ENCODE measurements around the gene C1orf53. TPM values are rescaled to one million over a fixed set of nuclear protein-coding genes. Genes with fewer than 3 reads are reported as not detected.

Gene C1orf53
- total RNA-seq, 1 donor from 2014 or later, result 1.4 TPM

GRCh38 chr1:197928849-197929336 is 26.5 kb downstream of the C1orf53 start:
- H3K27me3 Mint-ChIP-seq (ENCODE audit: insufficient read depth, low read depth), result peaks cover 2% of the 10 kb centered on the region
- peak overlapping the region; percentile 66 for H3K4me3 Mint-ChIP-seq
- H3K9ac ChIP-seq, result no peak overlapping the region
- TF ChIP-seq EZH2phosphoT487 (IDR thresholded peaks at IDR 0.05), result no peak
- TF ChIP-seq CTCF (IDR thresholded peaks at IDR 0.05), result no peak
- no peak for TF ChIP-seq EZH2 (IDR thresholded peaks at IDR 0.05)
- H3K4me1 ChIP-seq, result peaks cover 5% of the 10 kb centered on the region
- no peaks in the 10 kb centered on the region for H3K9me3 ChIP-seq (ENCODE audit: low read depth)
- peaks cover 2% of the 10 kb centered on the region for H3K4me1 Mint-ChIP-seq
- H3K9me3 Mint-ChIP-seq, result no peaks in the 10 kb centered on the region
- H3K4me3 ChIP-seq, result peak overlapping the region; percentile 36
- H3K36me3 Mint-ChIP-seq, result no peaks in the 10 kb centered on the region
- no peaks in the 10 kb centered on the region for H3K36me3 ChIP-seq
- DNase-seq (ENCODE audit: low spot score), result peak; percentile 53
- no peaks in the 10 kb centered on the region for H4K20me1 ChIP-seq (ENCODE audit: low read depth)
- H2AFZ ChIP-seq (replicated peaks), result peak overlapping the region; percentile 84
- H3F3A ChIP-seq (ENCODE audit: low read depth), result peaks cover 5% of the 10 kb centered on the region
- peak overlapping the region; percentile 68 for H3K4me2 ChIP-seq
- H3K79me2 ChIP-seq (ENCODE audit: low read depth), result no peaks in the 10 kb centered on the region
- H3K27me3 ChIP-seq, result peaks cover 82% of the 10 kb centered on the region
- H3K27ac ChIP-seq, result no peak overlapping the region
- H3K27ac Mint-ChIP-seq, result no peak overlapping the region

GRCh38 chr1:197933016-197933415 is 30.6 kb downstream of the C1orf53 start:
- H3K36me3 ChIP-seq, result no peaks in the 10 kb centered on the region
- H3K4me2 ChIP-seq, result no peak overlapping the region
- H3K4me1 ChIP-seq, result no peaks in the 10 kb centered on the region
- TF ChIP-seq EZH2 (IDR thresholded peaks at IDR 0.05) (no peak), CTCF (IDR thresholded peaks at IDR 0.05) (no peak), EZH2phosphoT487 (IDR thresholded peaks at IDR 0.05) (no peak)
- H3K9ac ChIP-seq, result no peak overlapping the region
- no peaks in the 10 kb centered on the region for H3K9me3 ChIP-seq (ENCODE audit: low read depth)
- H3K4me3 Mint-ChIP-seq, result no peak overlapping the region
- no peak for DNase-seq (ENCODE audit: low spot score)
- H3K27me3 ChIP-seq, result peaks cover 46% of the 10 kb centered on the region
- H3K27me3 Mint-ChIP-seq (ENCODE audit: insufficient read depth, low read depth), result no peaks in the 10 kb centered on the region
- no peak overlapping the region for H3K27ac ChIP-seq
- H3K79me2 ChIP-seq (ENCODE audit: low read depth), result no peaks in the 10 kb centered on the region
- no peaks in the 10 kb centered on the region for H3K36me3 Mint-ChIP-seq
- no peaks in the 10 kb centered on the region for H3K9me3 Mint-ChIP-seq
- peak overlapping the region; percentile 54 for H2AFZ ChIP-seq (replicated peaks)
- H3K4me1 Mint-ChIP-seq, result no peaks in the 10 kb centered on the region
- H4K20me1 ChIP-seq (ENCODE audit: low read depth), result no peaks in the 10 kb centered on the region
- H3K27ac Mint-ChIP-seq, result no peak overlapping the region
- H3F3A ChIP-seq (ENCODE audit: low read depth), result no peaks in the 10 kb centered on the region
- no peak overlapping the region for H3K4me3 ChIP-seq

- H3K79me2 ChIP-seq (ENCODE audit: low read depth), result no peaks in the 10 kb centered on the region
- H3K36me3 Mint-ChIP-seq, result no peaks in the 10 kb centered on the region
- DNase-seq (ENCODE audit: low spot score), result no peak
- no peaks in the 10 kb centered on the region for H3K4me1 Mint-ChIP-seq
- H3K27ac Mint-ChIP-seq, result no peak overlapping the region
- no peak overlapping the region for H3K4me2 ChIP-seq
- no peaks in the 10 kb centered on the region for H4K20me1 ChIP-seq (ENCODE audit: low read depth)
- H3K9me3 Mint-ChIP-seq, result no peaks in the 10 kb centered on the region
- no peak overlapping the region for H3K4me3 Mint-ChIP-seq
- H2AFZ ChIP-seq (replicated peaks), result peak overlapping the region; percentile 54
- H3K9me3 ChIP-seq (ENCODE audit: low read depth), result no peaks in the 10 kb centered on the region
- H3K27ac ChIP-seq, result no peak overlapping the region
- TF ChIP-seq EZH2 (IDR thresholded peaks at IDR 0.05) (no peak), EZH2phosphoT487 (IDR thresholded peaks at IDR 0.05) (no peak), CTCF (IDR thresholded peaks at IDR 0.05) (no peak)
- H3K27me3 Mint-ChIP-seq (ENCODE audit: insufficient read depth, low read depth), result no peaks in the 10 kb centered on the region
- no peaks in the 10 kb centered on the region for H3K4me1 ChIP-seq
- no peaks in the 10 kb centered on the region for H3F3A ChIP-seq (ENCODE audit: low read depth)
- no peak overlapping the region for H3K4me3 ChIP-seq
- peaks cover 40% of the 10 kb centered on the region for H3K27me3 ChIP-seq
- H3K9ac ChIP-seq, result no peak overlapping the region
- H3K36me3 ChIP-seq, result no peaks in the 10 kb centered on the region
Observed at GRCh38 chr1:197933647-197934046, 31.2 kb downstream of the C1orf53 start.
